Ovary (tissue), 3 donors: ENCODE measurements around the gene IGFL2.

ENCODE experiments used
- POLR2A ChIP-seq: fragments of 450-650 bp; IDR thresholded peaks from one replicate; pipeline ENCODE4 v1.6.1; 2017; ENCODE audit warnings: antibody characterized with exemption, mild to moderate bottlenecking, moderate library complexity
- TF ChIP-seq, protein P1 (sequence below), 3 donors: fragments of 450-650 bp in 2 of 3; fragments of 200-600 bp in 1 of 3; IDR thresholded peaks; one replicate each; pipeline versions ENCODE4 v1.5.1 to v1.8.0; 2016 to 2022; ENCODE audit warnings: antibody characterized with exemption in 3 of 3, mild to moderate bottlenecking in 1 of 3
- donor health status: DM: no; HTN: no; CAD: no.

DNA sequence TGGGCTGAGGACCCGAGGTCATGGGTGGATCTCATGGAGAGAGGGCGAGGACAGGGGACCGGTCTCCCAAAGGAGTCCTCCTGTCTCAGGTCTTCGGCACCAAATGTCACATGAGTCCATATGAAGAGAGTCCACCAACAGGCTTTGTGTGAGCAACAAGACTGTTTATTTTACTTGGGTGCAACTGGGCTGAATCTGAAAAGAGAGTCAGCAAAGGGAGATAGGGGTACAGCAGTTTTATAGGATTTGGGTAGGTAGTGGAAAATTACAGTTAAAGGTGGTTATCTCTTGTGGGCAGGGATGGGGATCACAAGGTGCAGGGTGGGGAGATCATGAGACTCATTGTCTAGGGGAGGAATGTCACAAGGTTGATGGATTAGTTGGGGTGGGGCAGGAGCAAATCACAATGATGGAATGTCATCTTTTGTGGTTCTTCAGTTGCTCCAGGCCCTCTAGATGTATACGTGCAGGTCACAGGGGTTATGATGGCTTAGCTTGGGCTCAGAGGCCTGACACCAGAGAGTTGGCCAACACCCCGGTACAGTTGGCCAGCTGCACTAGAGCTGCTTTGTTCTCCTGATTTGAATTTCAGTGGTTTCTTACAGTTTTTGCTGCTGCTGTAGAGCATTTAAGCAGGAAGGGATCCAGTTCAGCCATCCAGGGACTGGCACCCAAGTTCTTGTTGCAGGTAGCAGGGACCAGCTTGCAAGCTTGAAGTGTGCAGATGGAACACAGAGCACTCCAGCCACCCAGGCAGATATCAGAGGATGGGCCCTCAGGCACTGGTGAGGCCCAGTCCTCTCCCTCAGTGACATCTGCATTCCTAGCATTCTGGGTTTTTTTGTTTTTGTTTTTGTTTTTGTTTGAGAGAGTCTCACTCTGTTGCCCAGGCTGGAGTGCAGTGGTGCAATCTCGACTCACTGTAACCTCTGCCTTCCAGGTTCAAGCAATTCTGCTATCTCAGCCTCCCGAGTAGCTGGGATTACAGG is 55.1 kb downstream of the IGFL2 start:
- TF ChIP-seq, protein P1, sequence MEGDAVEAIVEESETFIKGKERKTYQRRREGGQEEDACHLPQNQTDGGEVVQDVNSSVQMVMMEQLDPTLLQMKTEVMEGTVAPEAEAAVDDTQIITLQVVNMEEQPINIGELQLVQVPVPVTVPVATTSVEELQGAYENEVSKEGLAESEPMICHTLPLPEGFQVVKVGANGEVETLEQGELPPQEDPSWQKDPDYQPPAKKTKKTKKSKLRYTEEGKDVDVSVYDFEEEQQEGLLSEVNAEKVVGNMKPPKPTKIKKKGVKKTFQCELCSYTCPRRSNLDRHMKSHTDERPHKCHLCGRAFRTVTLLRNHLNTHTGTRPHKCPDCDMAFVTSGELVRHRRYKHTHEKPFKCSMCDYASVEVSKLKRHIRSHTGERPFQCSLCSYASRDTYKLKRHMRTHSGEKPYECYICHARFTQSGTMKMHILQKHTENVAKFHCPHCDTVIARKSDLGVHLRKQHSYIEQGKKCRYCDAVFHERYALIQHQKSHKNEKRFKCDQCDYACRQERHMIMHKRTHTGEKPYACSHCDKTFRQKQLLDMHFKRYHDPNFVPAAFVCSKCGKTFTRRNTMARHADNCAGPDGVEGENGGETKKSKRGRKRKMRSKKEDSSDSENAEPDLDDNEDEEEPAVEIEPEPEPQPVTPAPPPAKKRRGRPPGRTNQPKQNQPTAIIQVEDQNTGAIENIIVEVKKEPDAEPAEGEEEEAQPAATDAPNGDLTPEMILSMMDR (IDR thresholded peaks at IDR 0.05): no peak
- TF ChIP-seq POLR2A: no peak
